Measurements from ENCODE around the gene ZMIZ1.

DNA sequence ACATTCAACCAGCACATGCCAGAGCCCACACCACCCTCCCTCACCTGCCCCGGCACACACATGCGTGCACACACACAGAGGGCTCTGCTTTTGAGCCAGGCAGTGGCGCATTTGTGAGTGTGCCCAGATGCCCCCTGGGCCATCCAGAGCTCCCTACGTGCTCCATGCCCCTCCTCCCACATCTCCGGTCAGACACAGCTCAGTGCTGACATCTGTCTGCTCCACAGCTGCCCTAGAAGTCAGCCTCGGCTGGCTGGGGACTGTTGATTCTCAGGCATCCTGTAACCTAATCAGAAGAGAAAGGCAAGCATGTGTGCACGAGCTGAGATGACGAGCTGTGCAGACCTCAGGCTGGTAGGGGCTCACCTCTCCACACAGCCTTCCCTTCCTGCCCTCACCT is 135.1 kb downstream of the ZMIZ1 start:
- no peak for TF ChIP-seq POLR2A (IDR thresholded peaks at IDR 0.05; ENCODE audit: borderline replicate concordance, extremely low read depth, insufficient read depth, insufficient read length)
- TF ChIP-seq EZH2phosphoT487 (IDR thresholded peaks at IDR 0.05; ENCODE audit: borderline replicate concordance): no peak
- TF ChIP-seq, protein P1, sequence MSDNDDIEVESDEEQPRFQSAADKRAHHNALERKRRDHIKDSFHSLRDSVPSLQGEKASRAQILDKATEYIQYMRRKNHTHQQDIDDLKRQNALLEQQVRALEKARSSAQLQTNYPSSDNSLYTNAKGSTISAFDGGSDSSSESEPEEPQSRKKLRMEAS (IDR thresholded peaks at IDR 0.05): no peak
- no peak for TF ChIP-seq ZNF274 (IDR thresholded peaks at IDR 0.05; ENCODE audit: low read depth, low read length)
- TF ChIP-seq EZH2 (IDR thresholded peaks at IDR 0.05): no peak
- TF ChIP-seq, protein P2, sequence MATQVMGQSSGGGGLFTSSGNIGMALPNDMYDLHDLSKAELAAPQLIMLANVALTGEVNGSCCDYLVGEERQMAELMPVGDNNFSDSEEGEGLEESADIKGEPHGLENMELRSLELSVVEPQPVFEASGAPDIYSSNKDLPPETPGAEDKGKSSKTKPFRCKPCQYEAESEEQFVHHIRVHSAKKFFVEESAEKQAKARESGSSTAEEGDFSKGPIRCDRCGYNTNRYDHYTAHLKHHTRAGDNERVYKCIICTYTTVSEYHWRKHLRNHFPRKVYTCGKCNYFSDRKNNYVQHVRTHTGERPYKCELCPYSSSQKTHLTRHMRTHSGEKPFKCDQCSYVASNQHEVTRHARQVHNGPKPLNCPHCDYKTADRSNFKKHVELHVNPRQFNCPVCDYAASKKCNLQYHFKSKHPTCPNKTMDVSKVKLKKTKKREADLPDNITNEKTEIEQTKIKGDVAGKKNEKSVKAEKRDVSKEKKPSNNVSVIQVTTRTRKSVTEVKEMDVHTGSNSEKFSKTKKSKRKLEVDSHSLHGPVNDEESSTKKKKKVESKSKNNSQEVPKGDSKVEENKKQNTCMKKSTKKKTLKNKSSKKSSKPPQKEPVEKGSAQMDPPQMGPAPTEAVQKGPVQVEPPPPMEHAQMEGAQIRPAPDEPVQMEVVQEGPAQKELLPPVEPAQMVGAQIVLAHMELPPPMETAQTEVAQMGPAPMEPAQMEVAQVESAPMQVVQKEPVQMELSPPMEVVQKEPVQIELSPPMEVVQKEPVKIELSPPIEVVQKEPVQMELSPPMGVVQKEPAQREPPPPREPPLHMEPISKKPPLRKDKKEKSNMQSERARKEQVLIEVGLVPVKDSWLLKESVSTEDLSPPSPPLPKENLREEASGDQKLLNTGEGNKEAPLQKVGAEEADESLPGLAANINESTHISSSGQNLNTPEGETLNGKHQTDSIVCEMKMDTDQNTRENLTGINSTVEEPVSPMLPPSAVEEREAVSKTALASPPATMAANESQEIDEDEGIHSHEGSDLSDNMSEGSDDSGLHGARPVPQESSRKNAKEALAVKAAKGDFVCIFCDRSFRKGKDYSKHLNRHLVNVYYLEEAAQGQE (IDR thresholded peaks at IDR 0.05; ENCODE audit: low read depth): no peak
- TF ChIP-seq, protein P3, sequence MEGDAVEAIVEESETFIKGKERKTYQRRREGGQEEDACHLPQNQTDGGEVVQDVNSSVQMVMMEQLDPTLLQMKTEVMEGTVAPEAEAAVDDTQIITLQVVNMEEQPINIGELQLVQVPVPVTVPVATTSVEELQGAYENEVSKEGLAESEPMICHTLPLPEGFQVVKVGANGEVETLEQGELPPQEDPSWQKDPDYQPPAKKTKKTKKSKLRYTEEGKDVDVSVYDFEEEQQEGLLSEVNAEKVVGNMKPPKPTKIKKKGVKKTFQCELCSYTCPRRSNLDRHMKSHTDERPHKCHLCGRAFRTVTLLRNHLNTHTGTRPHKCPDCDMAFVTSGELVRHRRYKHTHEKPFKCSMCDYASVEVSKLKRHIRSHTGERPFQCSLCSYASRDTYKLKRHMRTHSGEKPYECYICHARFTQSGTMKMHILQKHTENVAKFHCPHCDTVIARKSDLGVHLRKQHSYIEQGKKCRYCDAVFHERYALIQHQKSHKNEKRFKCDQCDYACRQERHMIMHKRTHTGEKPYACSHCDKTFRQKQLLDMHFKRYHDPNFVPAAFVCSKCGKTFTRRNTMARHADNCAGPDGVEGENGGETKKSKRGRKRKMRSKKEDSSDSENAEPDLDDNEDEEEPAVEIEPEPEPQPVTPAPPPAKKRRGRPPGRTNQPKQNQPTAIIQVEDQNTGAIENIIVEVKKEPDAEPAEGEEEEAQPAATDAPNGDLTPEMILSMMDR (IDR thresholded peaks at IDR 0.05 in 2 of 3, conservative IDR thresholded peaks at IDR 0.05 in 1 of 3; ENCODE audit: borderline replicate concordance in 1 of 3, insufficient read depth in 1 of 3, low read depth in 2 of 3, low read length in 2 of 3): no peak
- TF ChIP-seq, protein P4, sequence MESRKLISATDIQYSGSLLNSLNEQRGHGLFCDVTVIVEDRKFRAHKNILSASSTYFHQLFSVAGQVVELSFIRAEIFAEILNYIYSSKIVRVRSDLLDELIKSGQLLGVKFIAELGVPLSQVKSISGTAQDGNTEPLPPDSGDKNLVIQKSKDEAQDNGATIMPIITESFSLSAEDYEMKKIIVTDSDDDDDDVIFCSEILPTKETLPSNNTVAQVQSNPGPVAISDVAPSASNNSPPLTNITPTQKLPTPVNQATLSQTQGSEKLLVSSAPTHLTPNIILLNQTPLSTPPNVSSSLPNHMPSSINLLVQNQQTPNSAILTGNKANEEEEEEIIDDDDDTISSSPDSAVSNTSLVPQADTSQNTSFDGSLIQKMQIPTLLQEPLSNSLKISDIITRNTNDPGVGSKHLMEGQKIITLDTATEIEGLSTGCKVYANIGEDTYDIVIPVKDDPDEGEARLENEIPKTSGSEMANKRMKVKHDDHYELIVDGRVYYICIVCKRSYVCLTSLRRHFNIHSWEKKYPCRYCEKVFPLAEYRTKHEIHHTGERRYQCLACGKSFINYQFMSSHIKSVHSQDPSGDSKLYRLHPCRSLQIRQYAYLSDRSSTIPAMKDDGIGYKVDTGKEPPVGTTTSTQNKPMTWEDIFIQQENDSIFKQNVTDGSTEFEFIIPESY (IDR thresholded peaks at IDR 0.05; ENCODE audit: extremely low read depth, insufficient replicate concordance, low read length): no peak
